ENCODE results near the gene PANK3. TPM values are rescaled to one million over a fixed set of nuclear protein-coding genes. Genes with fewer than 3 reads are reported as not detected.

The PANK3 gene
- total and polyA plus RNA-seq, 9 of the 15 experiments (the other 6 are each of a cell fraction or from before 2014, with no cell fraction given) = 5.9 to 50.4 (median 29.7) TPM

DNA sequence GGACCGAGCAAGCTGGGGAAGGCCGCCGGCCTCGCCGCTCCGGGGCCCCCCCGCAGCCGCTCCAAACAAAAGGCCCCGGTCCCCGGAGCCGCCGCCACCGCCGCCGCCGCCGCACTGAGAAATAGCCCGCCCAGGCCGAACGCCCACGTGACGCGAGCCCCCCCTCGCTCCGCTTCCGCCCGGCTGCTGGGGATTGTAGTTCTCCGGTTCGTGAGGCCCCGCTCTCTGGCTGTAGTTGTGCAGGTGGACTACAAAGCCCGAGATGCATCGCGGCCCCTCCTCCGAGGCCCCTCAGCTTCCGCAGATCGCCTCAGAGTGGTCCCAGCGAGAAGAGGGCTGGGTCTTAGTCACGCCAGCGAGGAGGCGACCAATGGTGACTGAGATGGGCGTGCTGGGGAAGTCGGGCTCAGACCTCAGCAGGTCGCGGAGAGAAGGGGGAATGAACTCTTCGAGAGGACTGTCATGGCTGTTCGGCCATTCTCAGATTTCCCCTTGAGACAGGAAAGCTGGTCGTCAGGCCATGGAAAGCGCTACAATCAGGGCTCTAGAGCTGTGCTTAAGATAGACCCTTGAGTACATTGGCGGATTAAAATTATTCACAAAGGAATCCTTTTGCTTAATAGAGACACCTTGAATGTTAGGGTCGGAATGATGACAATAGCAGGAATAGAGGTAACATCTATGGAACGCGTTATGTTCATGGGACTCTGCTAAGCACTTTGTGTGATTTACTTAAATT is 489 bp upstream of the PANK3 start (continued):
- peak; percentile 74 for TF ChIP-seq SPI1 (IDR thresholded peaks at IDR 0.05; ENCODE audit: borderline replicate concordance, low read depth, low read length)
- TF ChIP-seq, protein P1, sequence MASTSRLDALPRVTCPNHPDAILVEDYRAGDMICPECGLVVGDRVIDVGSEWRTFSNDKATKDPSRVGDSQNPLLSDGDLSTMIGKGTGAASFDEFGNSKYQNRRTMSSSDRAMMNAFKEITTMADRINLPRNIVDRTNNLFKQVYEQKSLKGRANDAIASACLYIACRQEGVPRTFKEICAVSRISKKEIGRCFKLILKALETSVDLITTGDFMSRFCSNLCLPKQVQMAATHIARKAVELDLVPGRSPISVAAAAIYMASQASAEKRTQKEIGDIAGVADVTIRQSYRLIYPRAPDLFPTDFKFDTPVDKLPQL (IDR thresholded peaks at IDR 0.05; ENCODE audit: extremely low read depth, insufficient read length) = peak; percentile 16
- TF ChIP-seq KAT7 (CRISPR knock-in tag; IDR thresholded peaks at IDR 0.05; ENCODE audit: borderline replicate concordance) = no peak
- peak; percentile 88; the same call in 1 of the 2 replicates for TF ChIP-seq TOE1 (IDR thresholded peaks at IDR 0.05; ENCODE audit: borderline replicate concordance)
- TF ChIP-seq TOE1 (CRISPR knock-in tag; IDR thresholded peaks at IDR 0.05; ENCODE audit: borderline replicate concordance, low read depth) = no peak
- TF ChIP-seq, protein P2, sequence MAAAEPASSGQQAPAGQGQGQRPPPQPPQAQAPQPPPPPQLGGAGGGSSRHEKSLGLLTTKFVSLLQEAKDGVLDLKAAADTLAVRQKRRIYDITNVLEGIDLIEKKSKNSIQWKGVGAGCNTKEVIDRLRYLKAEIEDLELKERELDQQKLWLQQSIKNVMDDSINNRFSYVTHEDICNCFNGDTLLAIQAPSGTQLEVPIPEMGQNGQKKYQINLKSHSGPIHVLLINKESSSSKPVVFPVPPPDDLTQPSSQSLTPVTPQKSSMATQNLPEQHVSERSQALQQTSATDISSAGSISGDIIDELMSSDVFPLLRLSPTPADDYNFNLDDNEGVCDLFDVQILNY (CRISPR knock-in tag; IDR thresholded peaks at IDR 0.05) = no peak
- TF ChIP-seq, protein P3, sequence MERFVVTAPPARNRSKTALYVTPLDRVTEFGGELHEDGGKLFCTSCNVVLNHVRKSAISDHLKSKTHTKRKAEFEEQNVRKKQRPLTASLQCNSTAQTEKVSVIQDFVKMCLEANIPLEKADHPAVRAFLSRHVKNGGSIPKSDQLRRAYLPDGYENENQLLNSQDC (CRISPR knock-in tag; IDR thresholded peaks at IDR 0.05) = peak; percentile 82; the same call in 1 of the 2 replicates
- TF ChIP-seq SMAD1 (IDR thresholded peaks at IDR 0.05; ENCODE audit: low read depth, low read length, partially characterized antibody) = no peak
- TF ChIP-seq, protein P4, sequence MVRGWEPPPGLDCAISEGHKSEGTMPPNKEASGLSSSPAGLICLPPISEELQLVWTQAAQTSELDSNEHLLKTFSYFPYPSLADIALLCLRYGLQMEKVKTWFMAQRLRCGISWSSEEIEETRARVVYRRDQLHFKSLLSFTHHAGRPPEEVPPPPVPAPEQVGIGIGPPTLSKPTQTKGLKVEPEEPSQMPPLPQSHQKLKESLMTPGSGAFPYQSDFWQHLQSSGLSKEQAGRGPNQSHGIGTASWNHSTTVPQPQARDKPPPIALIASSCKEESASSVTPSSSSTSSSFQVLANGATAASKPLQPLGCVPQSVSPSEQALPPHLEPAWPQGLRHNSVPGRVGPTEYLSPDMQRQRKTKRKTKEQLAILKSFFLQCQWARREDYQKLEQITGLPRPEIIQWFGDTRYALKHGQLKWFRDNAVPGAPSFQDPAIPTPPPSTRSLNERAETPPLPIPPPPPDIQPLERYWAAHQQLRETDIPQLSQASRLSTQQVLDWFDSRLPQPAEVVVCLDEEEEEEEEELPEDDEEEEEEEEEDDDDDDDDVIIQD (CRISPR knock-in tag; IDR thresholded peaks at IDR 0.05) = no peak
- peak; percentile 71; the same call in 1 of the 2 replicates for TF ChIP-seq RNF2 (IDR thresholded peaks at IDR 0.05)
- TF ChIP-seq ZNF165 (CRISPR knock-in tag; IDR thresholded peaks at IDR 0.05; ENCODE audit: borderline replicate concordance) = no peak
- TF ChIP-seq ATF1 (CRISPR knock-in tag; IDR thresholded peaks at IDR 0.05) = no peak
- peak; percentile 73 for TF ChIP-seq ATF1 (tag; IDR thresholded peaks at IDR 0.05)
- TF ChIP-seq KDM1A (IDR thresholded peaks at IDR 0.05) = no peak
- TF ChIP-seq ZNF57 (CRISPR knock-in tag; IDR thresholded peaks at IDR 0.05) = no peak; the same call in 1 of the 2 replicates
- no peak for TF ChIP-seq TAF15 (IDR thresholded peaks at IDR 0.05; ENCODE audit: low read depth, low read length)
- TF ChIP-seq GABPB1 (CRISPR knock-in tag; IDR thresholded peaks at IDR 0.05) = peak; percentile 98
- TF ChIP-seq HOXB6 (CRISPR knock-in tag; IDR thresholded peaks at IDR 0.05; ENCODE audit: borderline replicate concordance) = no peak
- TF ChIP-seq, protein P5, sequence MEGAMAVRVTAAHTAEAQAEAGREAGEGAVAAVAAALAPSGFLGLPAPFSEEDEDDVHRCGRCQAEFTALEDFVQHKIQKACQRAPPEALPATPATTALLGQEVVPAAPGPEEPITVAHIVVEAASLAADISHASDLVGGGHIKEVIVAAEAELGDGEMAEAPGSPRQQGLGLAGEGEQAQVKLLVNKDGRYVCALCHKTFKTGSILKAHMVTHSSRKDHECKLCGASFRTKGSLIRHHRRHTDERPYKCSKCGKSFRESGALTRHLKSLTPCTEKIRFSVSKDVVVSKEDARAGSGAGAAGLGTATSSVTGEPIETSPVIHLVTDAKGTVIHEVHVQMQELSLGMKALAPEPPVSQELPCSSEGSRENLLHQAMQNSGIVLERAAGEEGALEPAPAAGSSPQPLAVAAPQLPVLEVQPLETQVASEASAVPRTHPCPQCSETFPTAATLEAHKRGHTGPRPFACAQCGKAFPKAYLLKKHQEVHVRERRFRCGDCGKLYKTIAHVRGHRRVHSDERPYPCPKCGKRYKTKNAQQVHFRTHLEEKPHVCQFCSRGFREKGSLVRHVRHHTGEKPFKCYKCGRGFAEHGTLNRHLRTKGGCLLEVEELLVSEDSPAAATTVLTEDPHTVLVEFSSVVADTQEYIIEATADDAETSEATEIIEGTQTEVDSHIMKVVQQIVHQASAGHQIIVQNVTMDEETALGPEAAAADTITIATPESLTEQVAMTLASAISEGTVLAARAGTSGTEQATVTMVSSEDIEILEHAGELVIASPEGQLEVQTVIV (CRISPR knock-in tag; IDR thresholded peaks at IDR 0.05; ENCODE audit: borderline replicate concordance) = no peak
- TF ChIP-seq CHD1 (IDR thresholded peaks at IDR 0.05; ENCODE audit: low read length) = no peak
- no peak for TF ChIP-seq ZKSCAN3 (CRISPR knock-in tag; IDR thresholded peaks at IDR 0.05)

Data from K562 (cell line).